CD4-positive, alpha-beta T cell treated with Interleukin-10 for 1 hour (primary cell): Measurements from ENCODE around the gene MAP3K7.

Experiments
- DNase-seq: peaks from one replicate; pipeline ENCODE4 v3.0.0-alpha.2; 2020

The MAP3K7 gene

DNA sequence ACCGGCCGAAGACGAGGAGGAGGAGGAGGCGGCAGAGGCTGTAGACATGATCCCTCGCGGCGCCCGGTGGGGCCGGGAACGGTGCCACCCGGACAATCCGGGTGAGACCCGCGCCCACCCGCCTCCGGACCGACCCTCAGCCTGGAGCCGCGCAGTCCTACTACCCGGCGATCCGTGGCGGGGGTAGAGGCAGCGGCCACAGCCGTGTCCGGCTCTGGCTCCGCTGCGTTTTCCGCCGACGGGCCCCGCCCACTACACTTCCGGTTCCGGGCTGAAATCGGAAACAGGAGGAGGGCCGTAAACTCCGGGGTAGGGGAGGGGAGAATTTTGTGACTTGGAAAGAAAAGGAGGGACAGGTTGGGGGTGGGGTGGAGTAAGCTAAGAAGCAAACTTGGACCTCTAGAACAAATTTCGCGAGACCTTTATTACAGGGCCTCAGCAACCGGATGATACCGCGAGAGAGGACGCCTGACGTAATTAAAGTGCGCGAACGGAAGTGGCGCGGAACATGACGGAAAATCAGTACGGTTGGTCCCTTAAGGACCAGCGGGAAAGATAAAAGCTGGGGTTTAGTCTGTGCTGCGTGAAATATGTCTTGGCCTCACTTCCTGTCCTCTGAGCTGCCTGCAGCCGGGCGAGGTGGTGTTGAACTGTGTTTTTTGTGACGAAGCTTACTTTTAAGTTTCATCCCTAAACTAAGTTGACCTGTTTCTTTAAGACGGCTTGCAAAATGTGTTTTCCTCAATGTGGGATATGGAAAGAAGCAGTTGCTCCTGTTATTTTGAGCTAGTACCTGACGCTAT, at the start of gene MAP3K7:
MAP3K7 (minus strand) TSS at position 237 of the 803 bp plus-strand sequence; CDS start at position 48, 189 bp downstream.
- peak; percentile 95 for DNase-seq

DNA sequence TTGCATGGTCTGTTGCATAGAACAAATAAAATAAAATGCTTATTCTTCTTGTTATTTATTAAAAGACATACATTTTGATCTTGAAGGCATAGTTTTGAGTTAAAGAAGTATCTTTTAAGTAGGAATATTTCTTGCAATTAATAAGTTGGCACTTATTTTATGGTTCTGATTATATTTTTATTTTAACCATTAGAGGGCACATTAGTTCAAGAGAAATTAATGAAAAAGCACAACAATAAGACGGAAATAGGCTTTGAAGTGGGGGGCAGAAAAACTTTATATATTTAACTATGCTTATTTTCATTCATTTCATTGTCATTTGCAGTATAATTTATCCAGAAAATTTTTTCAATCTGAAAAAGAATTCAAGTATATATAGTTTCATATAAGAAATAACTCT, 44.2 kb upstream of the MAP3K7 start:
- DNase-seq, result no peak

DNA sequence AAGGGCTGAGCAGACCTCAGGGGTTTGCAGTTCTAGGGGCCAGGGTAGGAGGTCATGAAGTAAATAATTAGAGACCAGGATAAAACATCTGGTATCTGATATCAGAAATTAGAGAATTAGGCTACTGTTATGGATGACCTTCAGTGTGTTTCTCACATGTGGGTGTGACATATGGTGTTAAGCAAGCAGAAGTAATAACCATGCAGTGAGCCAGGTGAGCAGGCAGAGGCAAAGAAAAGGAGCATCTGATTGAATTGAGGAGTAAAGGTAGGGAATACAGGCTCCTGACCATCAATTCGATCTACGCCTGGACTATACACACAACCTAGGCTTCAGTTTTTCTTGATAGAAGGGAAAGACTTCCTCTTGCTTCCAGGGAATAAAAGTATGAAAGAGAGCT, 34.7 kb upstream of the MAP3K7 start:
- no peak for DNase-seq

DNA sequence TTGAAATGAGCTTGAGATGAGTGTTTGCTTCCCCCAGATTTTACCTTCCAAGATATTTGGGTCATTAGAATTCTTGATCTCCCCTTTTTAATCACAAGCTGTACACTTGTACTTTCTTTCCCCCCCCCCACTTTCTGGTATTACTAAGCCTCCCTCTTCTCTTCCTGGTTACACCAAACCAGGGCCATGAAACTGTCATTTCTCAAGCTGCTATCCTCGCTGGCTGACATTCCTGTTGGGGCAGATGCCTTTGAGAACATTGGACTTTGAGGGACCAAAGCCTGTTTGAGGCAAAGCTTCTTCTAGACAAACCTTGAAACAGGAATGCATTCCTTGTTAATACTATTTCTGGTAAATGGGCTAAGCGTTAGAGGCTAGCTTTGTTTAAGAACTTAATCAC, 32.3 kb upstream of the MAP3K7 start:
- DNase-seq, result no peak

DNA sequence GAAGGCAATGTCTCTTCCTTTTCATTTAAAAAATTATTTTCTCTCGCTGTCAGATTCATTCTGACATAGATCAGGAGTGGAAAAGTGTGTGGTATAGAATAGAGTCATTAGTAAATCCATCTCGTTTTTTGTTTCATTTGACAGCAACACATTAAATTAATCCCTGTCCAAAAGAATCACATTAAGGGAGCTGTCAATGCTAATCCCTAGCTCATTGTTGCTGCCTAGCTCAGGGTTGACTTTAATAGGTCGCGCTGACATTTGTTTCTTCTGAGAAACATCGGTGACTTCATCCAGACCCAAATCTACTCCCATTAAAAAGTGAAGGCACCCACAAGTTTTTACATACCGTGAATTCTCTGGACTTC, 25.4 kb upstream of the MAP3K7 start:
- DNase-seq, result no peak

DNA sequence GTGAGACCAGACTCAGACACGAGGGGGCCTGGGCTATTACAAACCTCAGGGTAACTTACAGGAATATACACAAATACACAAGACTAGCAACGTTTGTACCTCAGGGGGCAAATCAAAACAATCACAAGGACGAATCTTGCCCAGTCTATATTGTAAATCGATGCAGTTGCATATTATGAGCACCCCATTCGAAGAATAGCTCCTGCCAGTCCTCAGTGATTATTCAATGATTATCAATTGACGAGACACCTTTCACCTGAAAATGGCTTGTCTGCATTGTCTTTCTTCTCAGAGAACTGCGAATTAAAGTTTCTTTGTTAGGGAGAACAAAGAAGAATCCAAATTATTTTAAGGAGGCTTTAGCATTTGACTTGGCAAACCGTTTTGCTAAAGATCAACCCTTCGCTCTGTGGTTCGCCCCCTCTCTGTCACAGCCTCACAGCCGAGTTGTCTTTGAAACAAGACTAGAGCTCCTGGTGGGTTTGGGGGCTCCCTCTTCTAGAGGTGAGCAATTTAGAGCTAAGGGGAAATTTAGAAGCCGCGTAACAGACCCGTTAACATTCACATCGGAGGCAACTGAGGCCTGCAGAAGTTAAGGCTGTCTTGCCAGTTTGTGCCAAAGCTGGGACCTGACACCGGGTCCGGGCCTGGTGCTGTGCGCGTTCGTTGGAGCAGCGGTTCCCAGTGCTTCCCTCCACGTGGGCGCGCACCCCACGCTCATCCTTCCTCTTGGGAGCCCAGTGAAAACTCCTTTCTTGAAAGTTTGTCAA, 24.9 kb upstream of the MAP3K7 start:
- DNase-seq, result no peak

DNA sequence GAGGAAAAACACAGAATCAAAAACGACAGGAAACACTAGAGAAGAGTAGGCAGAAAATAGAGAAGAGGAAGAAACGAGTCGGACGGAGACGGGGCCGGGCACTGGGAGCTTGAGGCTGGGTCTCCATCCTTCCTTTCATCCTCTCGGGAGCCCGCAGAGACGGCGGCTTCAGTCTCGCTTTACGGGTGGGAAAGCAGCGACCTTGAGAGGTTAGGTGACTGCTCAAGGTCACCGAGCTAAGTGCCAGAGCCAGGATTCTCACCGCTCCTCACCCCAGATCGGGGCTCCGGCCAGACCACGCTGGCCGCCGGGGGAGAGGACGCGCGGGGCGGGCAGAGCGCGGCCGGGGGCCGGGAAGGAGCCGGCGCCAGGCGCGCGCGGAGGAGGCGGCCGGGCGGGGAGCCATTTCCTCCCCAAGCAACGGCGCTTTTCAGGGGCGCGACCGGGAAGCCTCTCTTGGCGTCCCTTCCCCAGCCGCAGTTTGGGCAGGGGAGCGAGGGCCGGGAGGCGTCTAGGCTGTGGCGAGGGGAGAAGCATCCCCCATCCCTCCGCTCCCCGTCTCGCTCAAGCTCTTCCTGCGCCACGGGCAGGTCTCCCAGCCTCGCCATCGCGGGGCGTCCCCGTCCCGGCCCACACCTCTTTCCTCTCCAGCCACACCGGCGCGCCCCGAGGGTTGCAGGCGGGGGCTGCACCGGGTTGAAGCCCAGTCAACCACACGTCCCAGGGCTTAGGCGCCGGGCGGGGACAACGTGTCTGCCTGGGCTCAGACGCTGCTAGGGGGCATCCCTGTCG, 24.1 kb upstream of the MAP3K7 start:
- DNase-seq, result peak; percentile 23

DNA sequence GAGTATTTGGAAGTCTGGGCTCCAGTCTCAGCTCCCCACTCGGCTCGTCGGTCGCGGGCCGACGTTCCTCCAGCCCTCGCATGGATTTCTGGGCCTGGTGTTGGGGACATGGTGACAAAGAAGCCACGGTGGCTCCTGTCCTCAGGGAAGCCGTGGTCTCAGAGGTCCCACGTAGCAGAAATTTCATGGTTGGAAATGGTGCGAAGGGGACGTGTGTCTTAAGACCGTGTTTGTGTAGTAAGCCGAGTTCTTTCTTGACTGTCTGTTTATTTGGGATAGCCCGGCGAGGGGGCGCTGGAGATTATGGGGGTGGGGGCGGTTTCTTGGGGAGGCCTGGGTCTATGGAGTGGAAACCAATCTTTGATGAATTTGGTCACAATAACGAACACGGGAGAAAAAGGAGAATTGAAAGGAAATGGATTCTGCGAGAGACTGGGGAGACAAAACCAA, 23.5 kb upstream of the MAP3K7 start:
- no peak for DNase-seq

DNA sequence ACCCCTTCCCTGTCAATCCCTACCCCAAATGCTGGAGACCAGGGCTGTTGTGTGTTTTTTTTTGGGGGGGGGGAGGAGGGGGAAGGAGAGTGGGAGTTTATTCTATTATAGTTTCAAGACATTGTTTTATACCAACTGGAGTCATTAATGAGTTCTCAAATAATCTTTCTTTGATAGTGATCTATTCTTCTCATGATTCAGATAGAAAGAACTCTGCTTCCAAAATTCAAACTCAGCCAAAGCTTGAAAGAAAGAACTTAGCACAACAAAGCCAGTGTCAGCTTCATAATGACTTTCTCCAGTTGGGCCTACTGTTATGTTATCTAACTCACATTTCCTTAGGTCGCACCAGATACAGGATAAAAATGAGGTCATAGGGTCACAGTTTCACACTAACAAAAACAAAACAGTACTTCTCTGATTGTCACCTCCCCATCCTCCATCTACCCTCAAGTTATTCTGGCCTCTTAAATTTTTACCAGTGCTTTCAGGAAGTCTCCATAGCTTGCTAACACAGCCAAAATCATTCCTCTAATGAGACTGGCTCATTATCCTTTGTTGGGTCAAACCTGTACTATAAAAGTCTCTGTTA, 19.0 kb upstream of the MAP3K7 start:
- no peak for DNase-seq

DNA sequence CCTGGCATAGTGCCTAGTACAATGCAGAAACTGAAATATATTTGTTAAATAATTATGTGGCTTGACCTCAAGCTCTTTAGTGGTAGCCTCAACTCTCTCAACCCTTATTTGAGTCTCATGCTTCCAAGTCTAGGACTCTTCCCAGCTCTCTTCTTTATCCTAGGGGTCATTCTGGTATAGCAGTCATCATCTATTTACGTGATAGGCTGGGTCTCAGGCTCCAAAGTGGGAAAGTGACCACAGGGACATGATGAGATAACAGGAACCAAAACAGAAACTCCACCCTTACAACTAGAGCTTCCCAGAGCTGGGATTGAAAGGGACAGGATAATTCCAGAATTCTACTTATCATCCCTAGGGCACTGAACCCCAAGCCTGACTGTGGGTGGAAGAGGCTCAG, 17.7 kb upstream of the MAP3K7 start:
- no peak for DNase-seq

DNA sequence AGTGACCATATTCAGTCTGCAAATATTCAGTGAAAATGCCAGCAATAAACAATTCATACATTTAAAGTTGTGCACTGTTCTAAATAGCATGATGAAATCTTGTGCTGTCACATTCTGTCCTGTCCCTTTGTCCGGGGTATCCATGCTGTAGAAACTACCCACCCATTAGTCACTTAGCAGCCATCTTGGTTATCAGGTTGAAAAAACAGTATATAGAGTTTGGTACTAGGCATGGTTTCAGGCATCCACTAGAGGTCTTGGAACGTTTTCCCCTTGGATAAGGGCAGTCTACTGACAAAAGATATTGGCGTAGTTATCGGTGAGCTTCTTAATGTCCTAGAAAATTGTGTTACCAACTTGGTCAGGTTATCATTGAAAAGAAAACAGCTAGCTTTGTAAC, 12.3 kb upstream of the MAP3K7 start:
- no peak for DNase-seq

DNA sequence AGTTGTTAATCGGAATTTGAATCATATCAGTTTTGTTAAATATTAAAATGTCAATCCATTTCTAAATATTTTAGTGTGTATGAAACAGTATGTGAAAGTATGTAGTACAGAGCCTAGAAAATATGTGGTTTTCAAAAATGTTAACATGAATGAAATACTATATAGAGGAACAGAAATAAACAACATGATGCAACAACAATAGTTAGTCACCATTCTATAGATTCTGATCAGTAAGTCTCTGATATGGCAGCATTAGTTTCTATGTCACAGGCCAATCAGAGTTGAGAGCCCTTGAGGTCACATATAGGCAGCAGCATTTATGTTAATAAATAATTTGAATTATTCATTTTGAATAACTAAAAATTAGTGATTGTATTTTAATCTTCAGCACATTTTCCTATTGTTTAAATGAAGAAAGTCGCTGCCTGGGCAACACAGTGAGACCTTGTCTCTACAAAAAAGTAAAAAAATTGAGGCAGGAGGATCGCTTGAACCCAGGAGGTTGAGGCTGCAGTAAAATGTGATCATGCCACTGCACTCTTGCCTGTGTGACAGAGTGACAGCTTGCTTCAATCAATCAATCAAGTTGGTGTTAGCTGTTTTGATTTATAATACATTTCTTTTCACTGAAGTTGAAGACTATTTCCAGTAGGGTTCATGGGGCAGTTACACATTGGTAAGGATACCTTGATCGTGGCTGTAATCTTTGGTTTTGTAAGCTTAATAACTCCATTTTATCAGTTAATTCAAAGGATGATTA, 11.5 kb upstream of the MAP3K7 start:
- no peak for DNase-seq

DNA sequence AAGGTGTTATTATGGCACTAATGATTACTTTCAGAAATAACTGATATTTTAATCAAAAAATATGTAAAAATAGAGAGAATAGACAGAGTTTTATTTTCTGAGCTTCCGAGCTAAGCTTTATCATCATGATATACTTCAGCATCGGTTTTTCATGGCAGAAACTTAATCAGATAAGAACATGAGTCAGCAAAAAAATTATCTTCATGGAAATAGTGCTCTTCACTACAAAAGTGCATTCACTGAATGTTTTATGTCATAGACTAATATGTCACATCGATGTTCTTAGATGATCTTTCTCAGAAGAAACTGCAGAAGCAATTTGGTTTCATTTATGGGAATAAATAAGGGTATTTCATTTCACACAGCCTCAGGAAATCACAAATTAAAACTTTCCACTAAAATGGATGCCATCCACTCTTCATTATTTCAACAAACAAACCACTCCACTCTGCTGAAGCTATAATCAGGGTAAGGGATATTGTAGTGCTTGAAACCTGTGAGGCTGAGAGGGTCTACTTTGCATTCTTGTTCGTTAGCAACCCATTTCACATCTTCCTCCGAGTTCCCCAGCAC, 10.2 kb upstream of the MAP3K7 start:
- no peak for DNase-seq

DNA sequence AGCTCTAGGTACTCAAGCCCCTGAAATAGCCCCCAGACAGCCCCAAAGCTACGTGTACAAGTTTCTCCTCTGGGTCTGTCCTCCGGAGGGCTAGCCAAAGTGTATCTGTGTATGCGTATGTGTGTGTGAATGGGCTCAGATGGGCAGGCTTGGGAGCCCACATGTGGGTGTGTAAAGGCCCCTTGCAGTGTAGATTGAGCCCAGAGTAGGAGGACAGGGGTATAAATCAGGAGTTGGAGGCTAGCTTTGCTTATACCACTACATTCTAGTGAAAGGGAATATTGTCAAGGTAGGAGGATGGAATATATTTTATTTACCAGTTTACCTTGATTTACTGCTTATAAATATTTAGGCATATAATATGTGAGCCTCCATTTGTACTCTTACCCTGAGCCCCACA, 9.0 kb upstream of the MAP3K7 start:
- DNase-seq, result no peak

DNA sequence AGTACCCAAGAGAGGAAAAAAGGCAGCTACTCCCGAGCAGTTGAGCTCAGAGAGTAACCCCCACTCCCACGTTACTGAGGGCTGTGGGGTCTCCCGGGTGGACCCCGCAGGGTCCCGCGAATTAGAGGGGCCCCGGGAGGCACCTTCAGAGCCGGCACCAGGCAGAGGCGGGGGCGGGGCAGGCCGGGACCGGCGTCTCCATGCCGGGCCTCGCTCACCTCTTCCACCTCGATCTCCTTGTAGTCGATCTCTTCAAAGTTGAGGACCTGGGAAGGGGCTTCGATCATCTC, 381 bp downstream of the MAP3K7 start:
- DNase-seq, result no peak

DNA sequence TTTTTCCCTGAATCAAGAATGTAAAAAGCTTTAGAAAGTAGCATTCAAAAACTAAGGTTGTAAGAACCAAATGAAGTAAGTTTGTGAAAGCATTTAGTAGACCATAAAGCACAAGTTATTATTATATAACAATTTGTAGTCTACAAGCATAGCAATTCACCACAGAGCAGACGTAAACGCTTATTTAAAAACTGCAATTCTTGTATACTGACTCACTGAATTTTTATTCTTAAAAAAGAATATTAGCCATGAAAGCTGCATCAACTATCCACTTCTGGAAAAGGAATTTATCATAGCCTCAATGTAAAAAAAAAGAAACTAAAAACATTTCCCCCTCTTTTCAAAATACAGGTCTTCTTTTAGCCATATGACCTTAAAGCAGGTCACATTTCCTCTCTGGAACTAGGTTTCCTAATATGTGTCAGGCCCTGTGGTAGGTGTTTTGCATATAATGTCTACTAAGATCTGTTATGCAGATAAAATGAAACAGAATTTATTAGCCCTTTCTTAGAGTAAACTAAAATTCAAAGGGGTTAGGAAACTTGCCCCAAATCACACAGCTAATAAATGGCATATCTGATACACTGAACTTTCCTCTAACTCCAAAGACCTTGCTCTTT, 2.1 kb downstream of the MAP3K7 start:
- no peak for DNase-seq

DNA sequence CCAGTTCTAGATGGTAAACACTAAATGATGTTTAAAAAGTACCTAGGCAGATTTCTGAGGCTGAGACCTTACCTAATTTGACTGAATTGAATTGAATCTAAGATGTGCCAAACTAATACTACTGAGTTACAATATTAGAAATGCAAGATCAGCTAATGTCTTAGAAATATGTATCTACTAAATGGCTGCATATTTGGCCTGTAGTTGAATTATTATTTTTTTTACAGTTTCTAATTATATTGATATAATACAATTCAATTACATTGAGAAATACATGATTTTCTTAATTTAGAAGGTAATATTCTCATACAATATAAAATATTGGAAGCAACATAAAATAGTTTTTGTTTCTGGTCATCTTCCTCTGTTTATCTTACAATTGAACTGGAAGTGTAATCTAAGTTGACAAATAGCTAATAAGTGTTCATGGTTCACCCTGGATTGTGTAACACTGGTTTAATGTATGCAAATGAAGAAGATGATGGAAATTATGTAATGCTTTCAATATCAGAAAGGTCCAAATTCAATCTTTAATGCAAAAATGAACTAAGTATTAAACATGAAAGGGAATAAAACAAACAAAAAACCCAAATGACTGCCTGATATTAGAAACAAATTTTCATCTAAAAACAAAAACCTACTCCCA, 2.9 kb downstream of the MAP3K7 start:
- DNase-seq, result no peak

DNA sequence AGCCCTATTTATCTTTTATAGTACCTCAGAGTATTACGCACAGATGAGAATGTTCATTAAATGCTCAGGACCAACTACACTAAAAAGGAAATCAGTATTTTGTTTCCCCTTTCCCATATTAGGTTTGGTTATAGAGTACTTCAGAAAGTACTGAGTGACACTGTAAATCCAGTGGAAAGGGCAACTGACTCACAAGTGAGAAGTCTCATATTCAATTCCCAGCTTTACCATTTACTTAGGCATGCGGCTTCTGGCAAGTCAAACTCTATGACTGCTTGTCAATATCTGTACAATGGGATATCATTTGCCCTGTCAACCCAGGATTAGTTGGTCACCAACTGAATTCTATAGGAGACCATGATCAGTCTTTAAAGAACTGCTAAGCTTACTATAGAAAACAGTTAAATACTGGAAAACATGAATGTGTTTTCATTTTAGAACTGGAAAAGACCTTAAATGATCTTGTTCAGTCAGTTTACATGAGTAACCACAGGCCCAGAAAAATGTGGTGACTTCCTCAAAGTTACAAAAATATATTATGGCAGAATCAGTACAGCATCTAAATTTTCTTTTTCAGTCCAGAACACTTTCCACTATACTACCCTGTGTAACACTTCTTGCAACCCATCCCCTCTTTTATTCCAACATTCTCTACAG, 3.6 kb downstream of the MAP3K7 start:
- DNase-seq, result no peak

DNA sequence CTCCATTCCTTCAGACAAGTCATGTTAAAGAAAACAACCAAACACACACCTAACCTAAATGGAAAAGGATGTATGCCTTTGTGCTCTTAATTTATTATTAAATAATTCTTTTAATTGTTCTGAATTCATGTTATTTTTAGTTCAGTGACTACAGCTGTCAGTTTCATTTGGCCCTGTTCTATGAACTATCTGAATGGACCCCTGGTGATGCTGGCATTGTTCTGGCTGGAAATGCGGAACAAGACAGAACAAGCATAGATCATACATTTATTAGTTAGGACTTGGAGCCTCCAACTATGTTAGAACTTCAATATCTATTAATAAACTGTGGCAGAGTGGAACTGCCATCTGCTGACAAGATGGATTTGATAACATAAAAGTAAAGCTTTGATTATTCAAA, 5.7 kb downstream of the MAP3K7 start:
- no peak for DNase-seq

DNA sequence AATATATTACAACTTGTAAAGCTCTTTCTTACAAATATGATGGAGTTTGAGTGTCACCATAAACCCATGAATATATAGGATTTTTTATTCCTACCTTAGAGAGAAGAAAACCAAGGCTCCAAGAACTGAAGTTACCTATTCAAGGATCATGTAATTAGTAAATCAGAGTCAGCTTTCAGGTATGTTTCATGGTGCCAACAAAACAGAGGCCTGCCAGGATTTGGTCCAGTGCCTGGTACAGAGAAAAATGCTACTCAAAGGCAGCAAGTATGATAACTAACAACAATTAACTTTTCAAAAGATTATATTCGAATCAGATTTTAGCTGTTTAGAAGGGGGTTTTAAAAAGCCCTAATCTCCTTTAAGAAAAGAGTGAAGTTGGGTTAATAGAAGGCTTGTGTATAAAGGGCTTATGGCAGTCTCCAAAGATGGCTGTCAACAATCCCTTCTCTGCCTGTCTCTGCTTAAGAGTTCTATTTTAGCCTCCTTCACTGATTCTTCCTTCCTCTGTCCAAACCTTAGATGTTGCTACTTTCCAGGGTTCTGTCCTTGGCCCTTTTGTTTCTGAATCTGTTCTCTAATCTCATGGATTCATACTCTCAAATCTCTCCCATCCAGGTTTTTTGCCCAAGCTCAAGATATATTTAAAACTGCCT, 7.8 kb downstream of the MAP3K7 start:
- DNase-seq, result no peak
